Stimulated activated CD8-positive, alpha-beta memory T cell treated with anti-CD3 and anti-CD28 coated beads, Interleukin-7, amount 100 ng/mL, for 1 hour (primary cell): ENCODE results near the gene TMEM128.
"Not testable (repeated sequence)": the region's sequence is repeated elsewhere in the genome, so short reads cannot be mapped to it uniquely, and the experiment has no call there.

ENCODE experiments used
- DNase-seq, 2 donors: peaks; one replicate each; pipeline ENCODE4 v3.0.0-alpha.2; 2020; ENCODE audit warnings: low read depth in 2 of 2

The TMEM128 gene

GRCh38 chr4:4188557-4188956 is 59.5 kb downstream of the TMEM128 start:
- DNase-seq = not testable (repeated sequence)
